Endothelial cell of umbilical vein (primary cell): ENCODE results near the gene LBHD2. TPM values are rescaled to one million over a fixed set of nuclear protein-coding genes. Genes with fewer than 3 reads are reported as not detected.

Source experiments
- BruUV-seq: library from RNA; stranded (reverse); fragments of 400-500 nt; replicated peaks from 2 replicates; lab custom pipeline; 2021; lab: Mats Ljungman, UMichigan
- CTCF ChIA-PET: fragments of 300-600, 350-600 bp; sonication (Branson Sonifier 250); formaldehyde crosslinking; loops from one replicate; lab custom pipeline; 2021; ENCODE audit warnings: antibody characterized with exemption, inconsistent platforms; lab: Charles Lee
- POLR2A ChIA-PET: fragments of 300-600, 350-600 bp; sonication (Branson Sonifier 250); formaldehyde crosslinking; loops from one replicate; lab custom pipeline; 2021; ENCODE audit warnings: antibody characterized with exemption, inconsistent platforms; lab: Charles Lee
- DNase-seq: peaks from one replicate; pipeline ENCODE4 v3.0.0-alpha.2; 2011; ENCODE audit warnings: low read depth, low spot score
- FAIRE-seq: peaks from 2 replicates; lab custom pipeline; 2011; peaks lifted over from hg19 to GRCh38; lab: Jason Lieb, UNC
- H2AFZ ChIP-seq: 2 replicates; pipeline ENCODE4 v1.6.0; 2012; ENCODE audit warnings: low read depth, low read length, control low read depth, inconsistent platforms
- H3K27ac ChIP-seq: 2 replicates; pipeline ENCODE4 v1.5.1; 2011; ENCODE audit warnings: low read depth, mild to moderate bottlenecking, control low read depth, low read length, moderate library complexity; ENCODE audit not compliant: insufficient read depth
- H3K27me3 ChIP-seq, 2 experiments: 2 replicates each; pipeline versions ENCODE4 v1.6.0 to v1.6.1; 2011; ENCODE audit warnings: low read length in 2 of 2, mixed read lengths in 1 of 2; ENCODE audit not compliant: control insufficient read depth in 2 of 2, insufficient read depth in 2 of 2
- H3K36me3 ChIP-seq, 2 experiments: 2 replicates in 1 of 2; 3 replicates in 1 of 2; pipeline ENCODE4 v1.5.1; 2011; ENCODE audit warnings: low read length in 2 of 2, mild to moderate bottlenecking in 1 of 2, moderate library complexity in 1 of 2; ENCODE audit not compliant: control insufficient read depth in 2 of 2, insufficient read depth in 2 of 2; ENCODE audit errors: extremely low read depth in 1 of 2
- H3K4me1 ChIP-seq: 3 replicates; pipeline ENCODE4 v1.5.1; 2011; ENCODE audit warnings: mild to moderate bottlenecking, low read length; ENCODE audit not compliant: control insufficient read depth, insufficient read depth; ENCODE audit errors: extremely low read depth
- H3K4me2 ChIP-seq: 2 replicates; pipeline ENCODE4 v1.6.1; 2011; ENCODE audit warnings: low read length, control low read depth, mixed read lengths; ENCODE audit not compliant: insufficient read depth
- H3K4me3 ChIP-seq, 3 experiments: fragments of 200-600 bp in 1 of 3; sonication (generic), shearing (Covaris generic) in 1 of 3; replicated peaks in 1 of 3; 2 replicates each; pipeline ENCODE4 v1.5.1; 2011 to 2016; ENCODE audit warnings: control low read depth in 3 of 3, low read length in 3 of 3, mild to moderate bottlenecking in 2 of 3, inconsistent platforms in 1 of 3, low read depth in 1 of 3, moderate library complexity in 1 of 3; ENCODE audit not compliant: insufficient read depth in 1 of 3
- H3K79me2 ChIP-seq: 2 replicates; pipeline ENCODE4 v1.6.0; 2012; ENCODE audit warnings: low read length, inconsistent platforms; ENCODE audit not compliant: control insufficient read depth, insufficient read depth
- H3K9ac ChIP-seq: replicated peaks from 2 replicates; pipeline ENCODE3; 2011; ENCODE audit warnings: low read length, control low read depth; ENCODE audit not compliant: insufficient read depth; ENCODE audit errors: extremely low read depth
- H3K9me1 ChIP-seq: replicated peaks from 3 replicates; pipeline ENCODE4 v1.6.0; 2011; ENCODE audit warnings: mild to moderate bottlenecking, low read length; ENCODE audit not compliant: control insufficient read depth, insufficient read depth; ENCODE audit errors: extremely low read depth
- H3K9me3 ChIP-seq: replicated peaks from 2 replicates; pipeline ENCODE4 v1.5.1; 2012; ENCODE audit warnings: low read length, inconsistent platforms; ENCODE audit not compliant: control insufficient read depth, insufficient read depth
- H4K20me1 ChIP-seq: replicated peaks from 2 replicates; pipeline ENCODE3; 2011; ENCODE audit warnings: mild to moderate bottlenecking, low read length; ENCODE audit not compliant: control insufficient read depth, insufficient read depth; ENCODE audit errors: extremely low read depth
- EZH2 ChIP-seq: IDR thresholded peaks from 2 replicates; pipeline ENCODE4 v1.6.1; 2012; ENCODE audit warnings: borderline replicate concordance, low read depth, mild to moderate bottlenecking, moderate library complexity, low read length, inconsistent platforms; ENCODE audit not compliant: severe bottlenecking
- FOS ChIP-seq: IDR thresholded peaks from 2 replicates; pipeline ENCODE4 v1.6.1; 2011; ENCODE audit warnings: mild to moderate bottlenecking, low read length, moderate library complexity, borderline replicate concordance; ENCODE audit not compliant: insufficient read depth
- GATA2 ChIP-seq: IDR thresholded peaks from 2 replicates; pipeline ENCODE4 v1.7.0; 2011; ENCODE audit warnings: low read depth, mild to moderate bottlenecking, moderate library complexity, mixed read lengths, low read length; ENCODE audit not compliant: insufficient read length, insufficient read depth
- JUN ChIP-seq: IDR thresholded peaks from 2 replicates; pipeline ENCODE4 v1.6.1; 2011; ENCODE audit warnings: borderline replicate concordance, low read depth; ENCODE audit not compliant: insufficient read length, insufficient read depth
- MYC ChIP-seq: IDR thresholded peaks from one replicate; pipeline ENCODE4 v1.6.1; 2011; ENCODE audit warnings: mild to moderate bottlenecking, low read depth, low read length
- POLR2A ChIP-seq: IDR thresholded peaks from 2 replicates; pipeline ENCODE4 v1.6.1; 2012; ENCODE audit warnings: low read depth, mild to moderate bottlenecking, control low read depth, low read length
- POLR2AphosphoS5 ChIP-seq: IDR thresholded peaks from 2 replicates; pipeline ENCODE4 v1.6.1; 2012; ENCODE audit warnings: low read depth, mild to moderate bottlenecking, control low read depth, low read length, moderate library complexity; ENCODE audit not compliant: insufficient read depth
- dilution Hi-C: fragments of 300-500 bp; cut with MboI; formaldehyde crosslinking; loops from one replicate; pipeline ENCODE4 v1.15.0; 2019; ENCODE audit warnings: low sequenced_read_pairs; ENCODE audit not compliant: extremely low pct_ligation_motif_present
- intact Hi-C: fragments of 100-400 bp; cut with micrococcal nuclease; formaldehyde crosslinking; loops from one replicate; pipeline ENCODE4 v1.10.0; 2022
- polyA plus RNA-seq, 4 experiments: library from polyadenylated mRNA; depleted of rRNA in 3 of 4; stranded (reverse) in 3 of 4; unstranded in 1 of 4; fragments of >200 nt; gene quantifications; 2 replicates each; pipeline versions ENCODE4 v1.2.1 to v1.2.3, GENCODE V29; 2011 to 2012; ENCODE audit warnings: missing spikeins in 1 of 4
- total RNA-seq: library from RNA; stranded (reverse); gene quantifications from 2 replicates; pipeline ENCODE4 v1.2.3, GENCODE V29; 2021
- TF ChIP-seq, protein P1 (sequence below), 2 donors: IDR thresholded peaks; 1 replicate in 1 of 2; 2 replicates in 1 of 2; pipeline ENCODE4 v1.5.1; 2011; ENCODE audit warnings: low read length in 2 of 2, mild to moderate bottlenecking in 2 of 2, moderate library complexity in 2 of 2, control low read depth in 1 of 2, inconsistent platforms in 1 of 2, low read depth in 1 of 2; ENCODE audit not compliant: insufficient read depth in 1 of 2; ENCODE audit errors: extremely low read depth in 1 of 2
- TF ChIP-seq, protein P2 (sequence below): IDR thresholded peaks from 2 replicates; pipeline ENCODE4 v1.6.1; 2011; ENCODE audit not compliant: insufficient read depth, insufficient read length

The LBHD2 gene
- total and polyA plus RNA-seq, 2 donors (not counting 3 experiments of a cell fraction or from before 2014, with no cell fraction given) = not detected

DNA sequence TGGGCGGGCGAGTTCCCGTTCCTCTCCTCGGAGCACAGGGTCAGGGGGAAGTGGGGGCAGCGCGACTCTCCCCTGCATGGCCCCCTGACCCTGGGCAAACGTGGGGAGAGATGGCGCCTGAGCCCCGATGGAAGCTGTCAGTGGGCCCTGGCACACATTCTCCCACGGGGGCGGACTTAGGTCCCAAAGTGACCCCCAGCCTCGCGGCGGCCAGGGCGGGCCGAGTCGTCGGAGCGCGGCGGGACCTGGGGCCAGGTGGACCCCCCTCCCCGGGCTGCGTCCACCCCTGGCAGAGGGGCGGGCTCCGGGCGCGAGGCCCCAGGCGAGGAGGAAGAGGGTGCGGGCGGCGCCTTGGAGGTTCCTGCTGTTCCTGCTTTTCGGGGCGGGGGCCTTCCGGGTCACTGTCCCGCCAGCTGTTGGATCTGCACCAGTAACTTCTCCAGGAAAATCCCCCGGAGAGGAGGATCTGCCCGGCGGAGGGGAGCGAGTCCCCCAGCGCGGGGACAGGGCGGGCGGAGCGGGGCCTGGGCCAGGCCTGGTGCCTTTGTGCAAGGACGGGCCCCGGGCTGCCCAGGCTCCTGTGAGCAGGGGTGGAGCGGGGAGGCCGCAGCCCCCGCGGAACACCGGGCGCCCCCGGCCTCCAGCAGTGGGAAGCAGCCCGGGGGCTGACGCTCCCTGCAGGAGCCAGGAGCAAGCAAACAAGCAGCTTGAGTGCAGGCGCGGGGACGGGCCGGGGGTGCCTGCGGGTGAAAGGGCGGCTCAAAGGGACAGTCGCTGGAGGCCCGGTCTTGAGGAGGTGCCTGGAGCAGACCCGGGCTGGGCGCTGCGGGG, 54.5 kb downstream of the LBHD2 start:
- Histone ChIP-seq H3K9me3 (no peaks in the 10 kb centered on the region), H3K4me3 (no peak overlapping the region), H3K79me2 (no peaks in the 10 kb centered on the region), H4K20me1 (no peaks in the 10 kb centered on the region), H3K4me2 (no peak overlapping the region), H3K9me1 (no peaks in the 10 kb centered on the region), H2AFZ (no peak overlapping the region), H3K4me1 (no peaks in the 10 kb centered on the region), H3K27me3 (peaks cover 24 to 36% of the 10 kb centered on the region in 2 experiments), H3K36me3 (peaks cover 0 to 10% of the 10 kb centered on the region in 2 experiments), H3K9ac (no peak overlapping the region), H3K27ac (no peak overlapping the region)
- CTCF ChIA-PET = interaction anchor here (13.7 kb wide), 1 partner anchor 35 kb away, joined by 219 read pairs; no protein-coding TSS in a partner anchor
- no TSS peak for BruUV-seq
- no peak for FAIRE-seq
- dilution Hi-C loops (no loop called here), intact Hi-C loops (no loop called here)
- no peak for DNase-seq
- POLR2A ChIA-PET = no interaction called here
- TF ChIP-seq EZH2 (no peak), GATA2 (no peak), JUN (no peak), POLR2A (no peak), FOS (no peak), POLR2AphosphoS5 (no peak), MYC (no peak)
- TF ChIP-seq, protein P1, sequence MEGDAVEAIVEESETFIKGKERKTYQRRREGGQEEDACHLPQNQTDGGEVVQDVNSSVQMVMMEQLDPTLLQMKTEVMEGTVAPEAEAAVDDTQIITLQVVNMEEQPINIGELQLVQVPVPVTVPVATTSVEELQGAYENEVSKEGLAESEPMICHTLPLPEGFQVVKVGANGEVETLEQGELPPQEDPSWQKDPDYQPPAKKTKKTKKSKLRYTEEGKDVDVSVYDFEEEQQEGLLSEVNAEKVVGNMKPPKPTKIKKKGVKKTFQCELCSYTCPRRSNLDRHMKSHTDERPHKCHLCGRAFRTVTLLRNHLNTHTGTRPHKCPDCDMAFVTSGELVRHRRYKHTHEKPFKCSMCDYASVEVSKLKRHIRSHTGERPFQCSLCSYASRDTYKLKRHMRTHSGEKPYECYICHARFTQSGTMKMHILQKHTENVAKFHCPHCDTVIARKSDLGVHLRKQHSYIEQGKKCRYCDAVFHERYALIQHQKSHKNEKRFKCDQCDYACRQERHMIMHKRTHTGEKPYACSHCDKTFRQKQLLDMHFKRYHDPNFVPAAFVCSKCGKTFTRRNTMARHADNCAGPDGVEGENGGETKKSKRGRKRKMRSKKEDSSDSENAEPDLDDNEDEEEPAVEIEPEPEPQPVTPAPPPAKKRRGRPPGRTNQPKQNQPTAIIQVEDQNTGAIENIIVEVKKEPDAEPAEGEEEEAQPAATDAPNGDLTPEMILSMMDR (IDR thresholded peaks at IDR 0.05; ENCODE audit: extremely low read depth in 1 of 2, insufficient read depth in 1 of 2, low read depth in 1 of 2, low read length in 2 of 2) = no peak
- TF ChIP-seq, protein P2, sequence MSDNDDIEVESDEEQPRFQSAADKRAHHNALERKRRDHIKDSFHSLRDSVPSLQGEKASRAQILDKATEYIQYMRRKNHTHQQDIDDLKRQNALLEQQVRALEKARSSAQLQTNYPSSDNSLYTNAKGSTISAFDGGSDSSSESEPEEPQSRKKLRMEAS = no peak
